HepG2 (cell line): ENCODE results near the gene ZCRB1. TPM values are rescaled to one million over a fixed set of nuclear protein-coding genes. Genes with fewer than 3 reads are reported as not detected.

Experiments used
- ATAC-seq: fragments of 200-7000 bp; cut with Tn5 transposase; 3 replicates; pipeline ENCODE4 v1.9.1; 2020; ENCODE audit warnings: mild to moderate bottlenecking, moderate library complexity
- BruUV-seq: library from RNA; stranded (reverse); fragments of 400-500 nt; replicated peaks from 2 replicates; lab custom pipeline; 2021; lab: Mats Ljungman, UMichigan
- CTCF ChIA-PET: fragments of 300-600 bp; formaldehyde crosslinking; extraction: SDS; loops from one replicate; lab custom pipeline; 2021; ENCODE audit warnings: low total read pairs, inconsistent platforms, low intra/inter-chr PET ratio; lab: Yijun Ruan, JAX
- POLR2A ChIA-PET: fragments of 350-600 bp; sonication (Branson Sonifier 250); formaldehyde crosslinking; loops from one replicate; lab custom pipeline; 2020; ENCODE audit warnings: antibody characterized with exemption, inconsistent platforms; lab: Yijun Ruan, JAX
- DNase-seq: peaks from one replicate; pipeline ENCODE4 v3.0.0-alpha.2; 2015; ENCODE audit warnings: low spot score
- FAIRE-seq: peaks from 3 replicates; lab custom pipeline; 2011; peaks lifted over from hg19 to GRCh38; lab: Jason Lieb, UNC
- H2AFZ ChIP-seq: one replicate; pipeline ENCODE4 v1.6.1; 2011; ENCODE audit warnings: low read length, inconsistent platforms
- H3K27ac ChIP-seq: fragments of 300-600 bp; 3 replicates; pipeline ENCODE4 v1.8.0; 2011; ENCODE audit warnings: mixed run types, mild to moderate bottlenecking, mixed read lengths, low read length, inconsistent platforms; ENCODE audit not compliant: insufficient read depth; ENCODE audit errors: extremely low read length
- H3K27me3 ChIP-seq, 2 experiments: fragments of 200-600 bp in 1 of 2; 2 replicates in 1 of 2; 3 replicates in 1 of 2; pipeline versions ENCODE4 v1.6.0 to v1.8.0; 2011; ENCODE audit warnings: low read length in 2 of 2, mild to moderate bottlenecking in 2 of 2, moderate library complexity in 2 of 2, inconsistent platforms in 1 of 2; ENCODE audit not compliant: insufficient read depth in 2 of 2, control insufficient read depth in 1 of 2
- H3K36me3 ChIP-seq, 2 experiments: fragments of 200-600 bp in 1 of 2; replicated peaks in 1 of 2; 2 replicates in 1 of 2; 3 replicates in 1 of 2; pipeline versions ENCODE4 v1.5.1 to v1.8.0; 2011; ENCODE audit warnings: low read length in 2 of 2, inconsistent platforms in 1 of 2; ENCODE audit not compliant: insufficient read depth in 2 of 2, control insufficient read depth in 1 of 2
- H3K4me1 ChIP-seq: 2 replicates; pipeline ENCODE4 v1.5.1; 2012; ENCODE audit warnings: low read length, inconsistent platforms; ENCODE audit not compliant: insufficient read depth
- H3K4me2 ChIP-seq: 2 replicates; pipeline ENCODE4 v1.6.0; 2011; ENCODE audit warnings: low read depth, low read length, inconsistent platforms
- H3K4me3 ChIP-seq, 3 experiments: fragments of 200-600 bp in 1 of 3; sonication (generic), shearing (Covaris generic) in 1 of 3; replicated peaks in 1 of 3; 2 replicates each; pipeline ENCODE4 v1.5.1; 2011 to 2016; ENCODE audit warnings: low read length in 3 of 3, inconsistent platforms in 2 of 3, low read depth in 2 of 3, mild to moderate bottlenecking in 2 of 3, control low read depth in 1 of 3, mixed read lengths in 1 of 3; ENCODE audit not compliant: insufficient read depth in 1 of 3
- H3K79me2 ChIP-seq: one replicate; pipeline ENCODE4 v1.6.1; 2011; ENCODE audit warnings: low read length, inconsistent platforms; ENCODE audit not compliant: insufficient read depth
- H3K9ac ChIP-seq: 2 replicates; pipeline ENCODE4 v1.6.0; 2011; ENCODE audit warnings: mild to moderate bottlenecking, low read depth, low read length, inconsistent platforms; ENCODE audit not compliant: insufficient read depth
- H3K9me3 ChIP-seq: 2 replicates; pipeline ENCODE4 v1.5.1; 2012; ENCODE audit warnings: mild to moderate bottlenecking, low read length
- H4K20me1 ChIP-seq: 2 replicates; pipeline ENCODE4 v1.6.0; 2011; ENCODE audit warnings: inconsistent platforms, mild to moderate bottlenecking, low read length, moderate library complexity; ENCODE audit not compliant: insufficient read depth
- ATAD3A ChIP-seq: sonication (generic); formaldehyde crosslinking; IDR thresholded peaks from 2 replicates; pipeline ENCODE4 v1.4.0; 2020; ENCODE audit warnings: missing genetic modification reagents
- DMAP1 ChIP-seq: IDR thresholded peaks from 2 replicates; pipeline ENCODE4 v1.6.1; 2016
- FOXP4 ChIP-seq: sonication (generic); formaldehyde crosslinking; IDR thresholded peaks from 2 replicates; pipeline ENCODE4 v1.4.0; 2020; ENCODE audit warnings: missing genetic modification reagents
- JUN ChIP-seq: sonication (generic); formaldehyde crosslinking; IDR thresholded peaks from 2 replicates; pipeline ENCODE4 v1.4.0; 2020; ENCODE audit warnings: mild to moderate bottlenecking, missing genetic modification reagents
- MED1 ChIP-seq: sonication (generic); formaldehyde crosslinking; IDR thresholded peaks from 2 replicates; pipeline ENCODE4 v1.4.0; 2020; ENCODE audit warnings: missing genetic modification reagents
- SIN3A ChIP-seq: IDR thresholded peaks from 2 replicates; pipeline ENCODE4 v1.6.1; 2011; ENCODE audit warnings: low read depth, mild to moderate bottlenecking, control low read depth, low read length, borderline replicate concordance
- SMARCC2 ChIP-seq: fragments of 450-650 bp; IDR thresholded peaks from 2 replicates; pipeline ENCODE4 v1.6.1; 2017; ENCODE audit warnings: antibody characterized with exemption, mild to moderate bottlenecking
- ZBTB20 ChIP-seq: sonication (generic); formaldehyde crosslinking; IDR thresholded peaks from 2 replicates; pipeline ENCODE4 v1.8.1; 2023; ENCODE audit warnings: missing genetic modification reagents, low read depth, mild to moderate bottlenecking, borderline replicate concordance
- ZFP62 ChIP-seq: sonication (generic); formaldehyde crosslinking; IDR thresholded peaks from 2 replicates; pipeline ENCODE4 v1.4.0; 2020; ENCODE audit warnings: missing genetic modification reagents
- ZNF713 ChIP-seq: sonication (generic); formaldehyde crosslinking; IDR thresholded peaks from 2 replicates; pipeline ENCODE4 v1.4.0; 2020; ENCODE audit warnings: mild to moderate bottlenecking, missing genetic modification reagents
- WGBS: methylation state at CpG from one replicate; pipeline ENCODE4 v1.1.6; 2017; ENCODE audit warnings: low lambda C conversion rate; 5-methylcytosine and 5-hydroxymethylcytosine counted together
- in situ Hi-C: cut with HindIII; loops from 2 replicates; pipeline ENCODE4 v1.10.0; 2017; ENCODE audit warnings: low pct_unique_long_range_greater_than_20kb; ENCODE audit not compliant: extremely low pct_ligation_motif_present
- intact Hi-C: fragments of 100-400 bp; cut with micrococcal nuclease; formaldehyde crosslinking; loops from one replicate; pipeline ENCODE4 v1.10.0; 2022; ENCODE audit not compliant: unreplicated experiment
- polyA plus RNA-seq, 8 experiments: library from polyadenylated mRNA; depleted of rRNA in 3 of 8; stranded (reverse) in 7 of 8; unstranded in 1 of 8; fragments of >200 nt; fragmentation: Illumina TruSeq in 4 of 8; extraction: Trizol in 4 of 8; gene quantifications; 2 replicates each; pipeline versions ENCODE4 v1.2.1 to v1.2.3, GENCODE V29; 2011 to 2016; ENCODE audit warnings: low read depth in 4 of 8, missing spikeins in 1 of 8, mixed read lengths in 1 of 8; ENCODE audit not compliant: insufficient read depth in 1 of 8
- total RNA-seq, 5 experiments: library from RNA; depleted of rRNA; stranded (reverse); fragments of >200 nt; fragmentation: Illumina TruSeq; extraction: Trizol; gene quantifications; 2 replicates each; pipeline ENCODE4 v1.2.3, GENCODE V29; 2016; ENCODE audit warnings: low read depth in 1 of 5
- TF ChIP-seq, protein P1 (sequence below), 2 experiments: sonication (generic) in 1 of 2; formaldehyde crosslinking in 1 of 2; IDR thresholded peaks; 2 replicates each; pipeline versions ENCODE4 v1.6.1 to v1.9.0; 2014 to 2022; ENCODE audit warnings: antibody characterized with exemption in 1 of 2, borderline replicate concordance in 1 of 2, inconsistent platforms in 1 of 2, low read depth in 1 of 2, missing genetic modification reagents in 1 of 2

Gene ZCRB1
- total and polyA plus RNA-seq, 2 of the 13 experiments (the other 11 are each of a cell fraction or from before 2014, with no cell fraction given) = 43.5 to 49.8 TPM

DNA sequence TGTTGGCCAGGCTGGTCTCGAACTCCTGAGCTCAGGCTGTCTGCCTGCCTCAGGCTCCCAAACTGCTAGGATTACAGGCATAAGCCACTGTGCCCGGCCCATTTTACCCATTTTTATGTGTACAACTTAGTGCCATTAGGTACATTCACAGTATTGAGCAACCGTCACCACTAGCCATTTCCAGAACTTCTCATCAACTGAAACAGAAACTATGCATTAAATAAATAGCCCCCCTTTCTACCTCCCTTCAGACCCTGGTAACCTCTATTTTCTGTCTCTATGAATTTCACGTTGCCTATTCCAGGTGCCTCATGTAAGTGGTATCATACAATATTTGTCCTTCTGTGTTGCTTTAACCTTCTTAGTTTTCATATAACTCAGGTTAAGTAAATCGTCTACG, 15.9 kb downstream of the ZCRB1 start:
- WGBS = 78% methylated on average over 6 of the region's 6 CpGs
- Histone ChIP-seq H2AFZ (no peak overlapping the region), H3K27me3 (no peaks in the 10 kb centered on the region), H3K4me2 (no peak overlapping the region), H4K20me1 (no peaks in the 10 kb centered on the region), H3K79me2 (no peaks in the 10 kb centered on the region), H3K27ac (no peak overlapping the region), H3K36me3 (peaks cover 2% of the 10 kb centered on the region in 2 experiments; a peak in 1 of 5 replicates), H3K4me3 (no peak overlapping the region), H3K4me1 (no peaks in the 10 kb centered on the region), H3K9ac (no peak overlapping the region), H3K9me3 (no peaks in the 10 kb centered on the region)
- in situ Hi-C loops = no loop called here
- intact Hi-C loops = no loop called here
- ATAC-seq (no peak), FAIRE-seq (no peak), DNase-seq (no peak)
- BruUV-seq = no TSS peak
- ChIA-PET POLR2A (no interaction called here), CTCF (no interaction called here)
- TF ChIP-seq MED1 (no peak), SMARCC2 (no peak), SIN3A (no peak), ZBTB20 (no peak), ATAD3A (CRISPR knock-in tag) (no peak), ZFP62 (CRISPR knock-in tag) (no peak), FOXP4 (CRISPR knock-in tag) (no peak)

DNA sequence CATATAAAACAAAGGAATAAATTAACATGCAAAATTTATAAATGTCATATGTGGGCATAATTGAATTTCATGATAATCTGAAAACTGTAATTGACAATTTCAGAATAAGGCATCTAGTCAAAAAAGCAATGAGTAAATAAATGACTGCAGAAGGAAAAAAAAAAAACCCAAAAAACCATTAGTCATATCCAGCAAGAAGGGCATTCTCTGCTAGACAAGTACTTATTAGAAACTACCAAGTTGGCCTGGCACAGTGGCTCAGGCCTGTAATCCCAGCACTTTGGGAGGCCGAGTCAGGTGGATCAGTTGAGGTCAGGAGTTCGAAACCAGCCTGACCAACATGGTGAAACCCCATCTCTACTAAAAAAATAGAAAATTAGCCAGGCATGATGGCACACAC, 17.5 kb downstream of the ZCRB1 start:
- 82% methylated on average over 2 of the region's 2 CpGs for WGBS
- H2AFZ ChIP-seq = no peak overlapping the region
- ChIA-PET CTCF (no interaction called here), POLR2A (no interaction called here)
- BruUV-seq = no TSS peak
- ATAC-seq (no peak), FAIRE-seq (no peak), DNase-seq (no peak)
- H3K9ac ChIP-seq = no peak overlapping the region
- H3K4me3 ChIP-seq = no peak overlapping the region
- peaks cover 0 to under 1% of the 10 kb centered on the region in 2 experiments; a peak in 1 of 5 replicates for H3K36me3 ChIP-seq
- H4K20me1 ChIP-seq = no peaks in the 10 kb centered on the region
- intact Hi-C loops (no loop called here), in situ Hi-C loops (no loop called here)
- no peak overlapping the region for H3K4me2 ChIP-seq
- H3K27me3 ChIP-seq = no peaks in the 10 kb centered on the region
- H3K9me3 ChIP-seq = no peaks in the 10 kb centered on the region
- peaks cover under 1% of the 10 kb centered on the region; the same call in 1 of the 2 replicates for H3K4me1 ChIP-seq
- H3K79me2 ChIP-seq = no peaks in the 10 kb centered on the region
- H3K27ac ChIP-seq = no peak overlapping the region
- TF ChIP-seq JUN (no peak), DMAP1 (CRISPR knock-in tag) (no peak), ZNF713 (CRISPR knock-in tag) (no peak)
- TF ChIP-seq, protein P1, sequence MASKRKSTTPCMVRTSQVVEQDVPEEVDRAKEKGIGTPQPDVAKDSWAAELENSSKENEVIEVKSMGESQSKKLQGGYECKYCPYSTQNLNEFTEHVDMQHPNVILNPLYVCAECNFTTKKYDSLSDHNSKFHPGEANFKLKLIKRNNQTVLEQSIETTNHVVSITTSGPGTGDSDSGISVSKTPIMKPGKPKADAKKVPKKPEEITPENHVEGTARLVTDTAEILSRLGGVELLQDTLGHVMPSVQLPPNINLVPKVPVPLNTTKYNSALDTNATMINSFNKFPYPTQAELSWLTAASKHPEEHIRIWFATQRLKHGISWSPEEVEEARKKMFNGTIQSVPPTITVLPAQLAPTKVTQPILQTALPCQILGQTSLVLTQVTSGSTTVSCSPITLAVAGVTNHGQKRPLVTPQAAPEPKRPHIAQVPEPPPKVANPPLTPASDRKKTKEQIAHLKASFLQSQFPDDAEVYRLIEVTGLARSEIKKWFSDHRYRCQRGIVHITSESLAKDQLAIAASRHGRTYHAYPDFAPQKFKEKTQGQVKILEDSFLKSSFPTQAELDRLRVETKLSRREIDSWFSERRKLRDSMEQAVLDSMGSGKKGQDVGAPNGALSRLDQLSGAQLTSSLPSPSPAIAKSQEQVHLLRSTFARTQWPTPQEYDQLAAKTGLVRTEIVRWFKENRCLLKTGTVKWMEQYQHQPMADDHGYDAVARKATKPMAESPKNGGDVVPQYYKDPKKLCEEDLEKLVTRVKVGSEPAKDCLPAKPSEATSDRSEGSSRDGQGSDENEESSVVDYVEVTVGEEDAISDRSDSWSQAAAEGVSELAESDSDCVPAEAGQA (IDR thresholded peaks at IDR 0.05; ENCODE audit: low read depth) = no peak
- TF ChIP-seq, protein P1 (CRISPR knock-in tag; IDR thresholded peaks at IDR 0.05; ENCODE audit: borderline replicate concordance) = no peak
